HCT116 (cell line): ENCODE data around the gene CPNE5. TPM values are rescaled to one million over a fixed set of nuclear protein-coding genes. Genes with fewer than 3 reads are reported as not detected.

Experiments used
- ATAC-seq: fragments of 200-7000 bp; cut with Tn5 transposase; 2 replicates; pipeline ENCODE4 v1.9.1; 2020; ENCODE audit warnings: mild to moderate bottlenecking, moderate library complexity
- BruUV-seq: library from RNA; stranded (reverse); fragments of 400-500 nt; replicated peaks from 2 replicates; lab custom pipeline; 2021; lab: Mats Ljungman, UMichigan
- CTCF ChIA-PET: fragments of 300-600 bp; sonication (Branson Sonifier 250); formaldehyde crosslinking; loops from one replicate; lab custom pipeline; 2021; ENCODE audit warnings: antibody characterized with exemption; lab: Charles Lee
- POLR2A ChIA-PET: fragments of 300-600, 350-600 bp; sonication (Branson Sonifier 250); formaldehyde crosslinking; loops from one replicate; lab custom pipeline; 2021; ENCODE audit warnings: antibody characterized with exemption; lab: Charles Lee
- RAD21 ChIA-PET, 2 experiments: fragments of 300-600 bp; sonication (Branson Sonifier 250); formaldehyde crosslinking; loops; one replicate each; lab custom pipeline; 2023; ENCODE audit warnings: low total read pairs in 2 of 2; ENCODE audit not compliant: uncharacterized antibody in 2 of 2, unreplicated experiment in 2 of 2, low non-redundant PET in 1 of 2; lab: Charles Lee
- DNase-seq: peaks from one replicate; pipeline ENCODE4 v3.0.0-alpha.2; 2010; ENCODE audit warnings: low read depth, low spot score
- H2AFZ ChIP-seq: fragments of 200-600 bp; shearing (Covaris generic), sonication (generic); 2 replicates; pipeline ENCODE4 v1.6.1; 2017; ENCODE audit warnings: low read depth, mixed run types, mixed read lengths, antibody characterized with exemption, low read length; ENCODE audit not compliant: poor library complexity, severe bottlenecking
- H3K27ac ChIP-seq: 2 replicates; pipeline ENCODE4 v1.5.1; 2012; ENCODE audit warnings: low read depth, low read length
- H3K27me3 ChIP-seq: fragments of 200-600 bp; sonication (generic); 2 replicates; pipeline ENCODE4 v1.6.1; 2016; ENCODE audit warnings: mixed run types, low read length, mixed read lengths; ENCODE audit not compliant: insufficient read depth
- H3K36me3 ChIP-seq, 2 experiments: fragments of 200-500 bp in 1 of 2; fragments of 200-600 bp in 1 of 2; sonication (Bioruptor generic) in 1 of 2; sonication (generic) in 1 of 2; 2 replicates each; pipeline versions ENCODE4 v1.5.1 to v1.6.1; 2014 to 2016; ENCODE audit warnings: low read length in 2 of 2, inconsistent platforms in 1 of 2, mixed read lengths in 1 of 2, mixed run types in 1 of 2; ENCODE audit not compliant: insufficient read depth in 2 of 2, control insufficient read depth in 1 of 2
- H3K4me1 ChIP-seq, 2 experiments: fragments of 200-600 bp in 1 of 2; sonication (generic) in 1 of 2; 2 replicates each; pipeline versions ENCODE4 v1.5.1 to v1.6.1; 2012 to 2017; ENCODE audit warnings: low read length in 2 of 2, inconsistent platforms in 1 of 2, mild to moderate bottlenecking in 1 of 2, mixed read lengths in 1 of 2, mixed run types in 1 of 2, moderate library complexity in 1 of 2; ENCODE audit not compliant: insufficient read depth in 2 of 2, control insufficient read depth in 1 of 2
- H3K4me2 ChIP-seq: fragments of 200-600 bp; sonication (generic); 2 replicates; pipeline ENCODE4 v1.6.1; 2017; ENCODE audit warnings: mixed run types, low read length, mixed read lengths
- H3K4me3 ChIP-seq, 2 experiments: fragments of 200-600 bp in 1 of 2; sonication (generic) in 1 of 2; replicated peaks in 1 of 2; 2 replicates each; pipeline ENCODE4 v1.5.1; 2011 to 2016; ENCODE audit warnings: low read length in 2 of 2, control low read depth in 1 of 2, low read depth in 1 of 2, mild to moderate bottlenecking in 1 of 2, mixed read lengths in 1 of 2, mixed run types in 1 of 2
- H3K79me2 ChIP-seq: fragments of 200-600 bp; sonication (generic); 2 replicates; pipeline ENCODE4 v1.6.1; 2017; ENCODE audit warnings: mild to moderate bottlenecking, mixed run types, low read length, moderate library complexity, mixed read lengths; ENCODE audit not compliant: insufficient read depth
- H3K9ac ChIP-seq: fragments of 200-600 bp; sonication (generic); 2 replicates; pipeline ENCODE4 v1.6.1; 2016; ENCODE audit warnings: low read length, mixed read lengths
- H3K9me2 ChIP-seq: fragments of 200-600 bp; sonication (generic), shearing (Covaris generic); 2 replicates; pipeline ENCODE4 v1.6.1; 2017; ENCODE audit warnings: mixed run types, mild to moderate bottlenecking, moderate library complexity; ENCODE audit not compliant: insufficient read depth
- H3K9me3 ChIP-seq, 2 experiments: fragments of 200-500 bp in 1 of 2; fragments of 200-600 bp in 1 of 2; sonication (Bioruptor generic) in 1 of 2; sonication (generic) in 1 of 2; 2 replicates each; pipeline ENCODE4 v1.6.1; 2014 to 2017; ENCODE audit warnings: low read length in 2 of 2, mixed read lengths in 2 of 2, inconsistent platforms in 1 of 2, low read depth in 1 of 2, mild to moderate bottlenecking in 1 of 2, mixed run types in 1 of 2, moderate library complexity in 1 of 2; ENCODE audit not compliant: control insufficient read depth in 1 of 2, insufficient read depth in 1 of 2
- H4K20me1 ChIP-seq: fragments of 200-600 bp; sonication (generic), shearing (Covaris generic); 2 replicates; pipeline ENCODE4 v1.6.1; 2017; ENCODE audit warnings: mixed run types, mild to moderate bottlenecking, moderate library complexity; ENCODE audit not compliant: insufficient read depth
- ATF3 ChIP-seq: IDR thresholded peaks from 2 replicates; pipeline ENCODE4 v1.6.1; 2012
- CEBPB ChIP-seq: IDR thresholded peaks from 2 replicates; pipeline ENCODE4 v1.6.1; 2012; ENCODE audit warnings: low read depth
- CTCF ChIP-seq, 3 experiments: fragments of 200-600 bp in 1 of 3; sonication (generic) in 1 of 3; IDR thresholded peaks in 2 of 3; conservative IDR thresholded peaks in 1 of 3; 2 replicates each; pipeline ENCODE4 v1.5.1; 2012 to 2017; ENCODE audit warnings: low read depth in 2 of 3, low read length in 2 of 3, antibody characterized with exemption in 1 of 3, borderline replicate concordance in 1 of 3, control low read depth in 1 of 3, mild to moderate bottlenecking in 1 of 3, mixed read lengths in 1 of 3, mixed run types in 1 of 3, moderate library complexity in 1 of 3; ENCODE audit not compliant: insufficient read depth in 1 of 3
- EZH2phosphoT487 ChIP-seq: fragments of 200-600 bp; IDR thresholded peaks from 2 replicates; pipeline ENCODE4 v1.6.1; 2018; ENCODE audit warnings: antibody characterized with exemption, borderline replicate concordance
- FOSL1 ChIP-seq: IDR thresholded peaks from 2 replicates; pipeline ENCODE4 v1.6.1; 2012; ENCODE audit warnings: low read depth
- JUND ChIP-seq: IDR thresholded peaks from 2 replicates; pipeline ENCODE4 v1.6.1; 2012
- SP1 ChIP-seq: IDR thresholded peaks from 2 replicates; pipeline ENCODE4 v1.6.1; 2012; ENCODE audit warnings: low read depth
- SRF ChIP-seq: IDR thresholded peaks from 2 replicates; pipeline ENCODE4 v1.6.1; 2012; ENCODE audit warnings: low read depth
- YY1 ChIP-seq: IDR thresholded peaks from 2 replicates; pipeline ENCODE4 v1.6.1; 2011; ENCODE audit warnings: low read length, low read depth, moderate library complexity, mild to moderate bottlenecking; ENCODE audit not compliant: insufficient replicate concordance; ENCODE audit errors: extremely low read depth
- intact Hi-C: fragments of 100-400 bp; cut with micrococcal nuclease; formaldehyde crosslinking; loops from 2 replicates; pipeline ENCODE4 v1.10.0; 2022
- total RNA-seq: library from RNA; stranded (reverse); gene quantifications from one replicate; pipeline ENCODE4 v1.2.1, GENCODE V29; 2021; ENCODE audit not compliant: unreplicated experiment
- TF ChIP-seq, protein P1 (sequence below): IDR thresholded peaks from 2 replicates; pipeline ENCODE4 v1.6.1; 2011; ENCODE audit warnings: mild to moderate bottlenecking, low read length, moderate library complexity; ENCODE audit not compliant: insufficient replicate concordance; ENCODE audit errors: extremely low read depth

CPNE5 gene
- total RNA-seq, 1 experiment from 2014 or later, result not detected

GRCh38 chr6:36718560-36718959, 120.7 kb downstream of the CPNE5 start:
- CTCF ChIA-PET, result no interaction called here
- POLR2A ChIA-PET, result no interaction called here
- ATAC-seq, result no peak
- Histone ChIP-seq H3K79me2 (no peaks in the 10 kb centered on the region), H3K27ac (no peak overlapping the region), H3K4me2 (no peak overlapping the region), H2AFZ (no peak overlapping the region), H3K36me3 (no peaks in the 10 kb centered on the region), H4K20me1 (no peaks in the 10 kb centered on the region), H3K27me3 (no peaks in the 10 kb centered on the region)
- intact Hi-C loops, result no loop called here
- BruUV-seq, result no TSS peak
- DNase-seq, result no peak
- TF ChIP-seq, protein P1, sequence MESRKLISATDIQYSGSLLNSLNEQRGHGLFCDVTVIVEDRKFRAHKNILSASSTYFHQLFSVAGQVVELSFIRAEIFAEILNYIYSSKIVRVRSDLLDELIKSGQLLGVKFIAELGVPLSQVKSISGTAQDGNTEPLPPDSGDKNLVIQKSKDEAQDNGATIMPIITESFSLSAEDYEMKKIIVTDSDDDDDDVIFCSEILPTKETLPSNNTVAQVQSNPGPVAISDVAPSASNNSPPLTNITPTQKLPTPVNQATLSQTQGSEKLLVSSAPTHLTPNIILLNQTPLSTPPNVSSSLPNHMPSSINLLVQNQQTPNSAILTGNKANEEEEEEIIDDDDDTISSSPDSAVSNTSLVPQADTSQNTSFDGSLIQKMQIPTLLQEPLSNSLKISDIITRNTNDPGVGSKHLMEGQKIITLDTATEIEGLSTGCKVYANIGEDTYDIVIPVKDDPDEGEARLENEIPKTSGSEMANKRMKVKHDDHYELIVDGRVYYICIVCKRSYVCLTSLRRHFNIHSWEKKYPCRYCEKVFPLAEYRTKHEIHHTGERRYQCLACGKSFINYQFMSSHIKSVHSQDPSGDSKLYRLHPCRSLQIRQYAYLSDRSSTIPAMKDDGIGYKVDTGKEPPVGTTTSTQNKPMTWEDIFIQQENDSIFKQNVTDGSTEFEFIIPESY, result no peak
- TF ChIP-seq CEBPB, result no peak
- TF ChIP-seq FOSL1, result no peak
- TF ChIP-seq ATF3, result no peak
- no peak for TF ChIP-seq CTCF (IDR thresholded peaks at IDR 0.05 in 2 of 3, conservative IDR thresholded peaks at IDR 0.05 in 1 of 3; ENCODE audit: borderline replicate concordance in 1 of 3, insufficient read depth in 1 of 3, low read depth in 2 of 3, low read length in 2 of 3)
- no peak for TF ChIP-seq SRF
- TF ChIP-seq JUND, result no peak
- no peak for TF ChIP-seq YY1
- no peak for TF ChIP-seq SP1
- TF ChIP-seq EZH2phosphoT487, result no peak
- TF ChIP-seq, all 23 proteins: peak for 0
- no peak overlapping the region for H3K9ac ChIP-seq
- no peaks in the 10 kb centered on the region for H3K9me3 ChIP-seq
- no peak overlapping the region for H3K4me3 ChIP-seq
- RAD21 ChIA-PET, result no interaction called here
- H3K9me2 ChIP-seq, result no peaks in the 10 kb centered on the region
- no peaks in the 10 kb centered on the region for H3K4me1 ChIP-seq
